T-helper 1 cell (primary cell): ENCODE measurements around the gene MPI.
"Not testable (repeated sequence)": the region's sequence is repeated elsewhere in the genome, so short reads cannot be mapped to it uniquely, and the experiment has no call there.

Source experiments
- DNase-seq, 5 donors: peaks; one replicate each; pipeline ENCODE4 v3.0.0-alpha.2; 2012 to 2020

MPI gene

GRCh38 chr15:74935193-74935592 lies 45.4 kb downstream of the MPI start:
- not testable (repeated sequence) for DNase-seq

GRCh38 chr15:74937272-74937589 lies 47.4 kb downstream of the MPI start:
- DNase-seq, result no peak

GRCh38 chr15:74937590-74938371 lies 47.9 kb downstream of the MPI start, which contains the start of gene COX5A:
Gene COX5A (minus strand): TSS chr15:74938073. CDS start chr15:74938014, 59 bp downstream.
- DNase-seq, result peak; percentile 83 to 95 (median 89)

GRCh38 chr15:74950078-74950908 lies 60.5 kb downstream of the MPI start:
- peak; percentile 40 to 79 (median 64) for DNase-seq

GRCh38 chr15:74951006-74951405 lies 61.2 kb downstream of the MPI start:
- DNase-seq, result no peak
